H9 (cell line): ENCODE data around the gene TEC. TPM values are rescaled to one million over a fixed set of nuclear protein-coding genes. Genes with fewer than 3 reads are reported as not detected.

Experiments
- DNase-seq: peaks from one replicate; pipeline ENCODE4 v3.0.0-alpha.2; 2017
- H2AFZ ChIP-seq: one replicate; pipeline ENCODE4 v1.6.1; 2013; ENCODE audit warnings: mild to moderate bottlenecking, low read length, control low read depth, moderate library complexity
- H2AK5ac ChIP-seq: 2 replicates; pipeline ENCODE4 v1.6.1; 2013; ENCODE audit warnings: low read length, control low read depth, mixed read lengths; ENCODE audit not compliant: insufficient read length
- H2BK120ac ChIP-seq: one replicate; pipeline ENCODE4 v1.6.1; 2013; ENCODE audit warnings: low read depth, mild to moderate bottlenecking, low read length, control low read depth, inconsistent platforms; ENCODE audit not compliant: poor library complexity, severe bottlenecking
- H2BK12ac ChIP-seq: 2 replicates; pipeline ENCODE4 v1.6.1; 2013; ENCODE audit warnings: low read length, control low read depth, mixed read lengths, low read depth; ENCODE audit not compliant: insufficient read length
- H2BK15ac ChIP-seq: 2 replicates; pipeline ENCODE4 v1.6.1; 2013; ENCODE audit warnings: low read depth, low read length, control low read depth
- H2BK20ac ChIP-seq: one replicate; pipeline ENCODE4 v1.6.1; 2013; ENCODE audit warnings: low read depth, mild to moderate bottlenecking, low read length, control low read depth, inconsistent platforms; ENCODE audit not compliant: poor library complexity, severe bottlenecking
- H2BK5ac ChIP-seq: 2 replicates; pipeline ENCODE4 v1.6.1; 2013; ENCODE audit warnings: low read length, control low read depth, mixed read lengths; ENCODE audit not compliant: insufficient read length
- H3K14ac ChIP-seq: 2 replicates; pipeline ENCODE4 v1.6.1; 2013; ENCODE audit warnings: low read length, control low read depth; ENCODE audit not compliant: insufficient read depth
- H3K18ac ChIP-seq: 2 replicates; pipeline ENCODE4 v1.6.1; 2013; ENCODE audit warnings: low read depth, mild to moderate bottlenecking, mixed read lengths, low read length, control low read depth; ENCODE audit not compliant: insufficient read length
- H3K23ac ChIP-seq: 2 replicates; pipeline ENCODE4 v1.6.1; 2013; ENCODE audit warnings: low read length, control low read depth, mixed read lengths, low read depth; ENCODE audit not compliant: insufficient read length
- H3K23me2 ChIP-seq: 2 replicates; pipeline ENCODE4 v1.6.1; 2013; ENCODE audit warnings: low read depth, mild to moderate bottlenecking, mixed read lengths, low read length, control low read depth; ENCODE audit not compliant: insufficient read length, poor library complexity, severe bottlenecking
- H3K27ac ChIP-seq: 2 replicates; pipeline ENCODE4 v1.5.1; 2013; ENCODE audit warnings: low read length, control low read depth, mixed read lengths, low read depth; ENCODE audit not compliant: insufficient read length
- H3K27me3 ChIP-seq: 2 replicates; pipeline ENCODE4 v1.6.1; 2013; ENCODE audit warnings: low read length, control low read depth, inconsistent platforms; ENCODE audit not compliant: insufficient read depth
- H3K4ac ChIP-seq: 2 replicates; pipeline ENCODE4 v1.6.1; 2013; ENCODE audit warnings: low read depth, mild to moderate bottlenecking, control low read depth, inconsistent platforms, low read length, moderate library complexity
- H3K4me1 ChIP-seq: 2 replicates; pipeline ENCODE4 v1.6.1; 2013; ENCODE audit warnings: low read length, control low read depth, inconsistent platforms; ENCODE audit not compliant: insufficient read depth
- H3K4me2 ChIP-seq: 2 replicates; pipeline ENCODE4 v1.6.1; 2013; ENCODE audit warnings: low read length, control low read depth, mixed read lengths; ENCODE audit not compliant: insufficient read length, insufficient read depth
- H3K56ac ChIP-seq: 2 replicates; pipeline ENCODE4 v1.6.1; 2013; ENCODE audit warnings: low read depth, mild to moderate bottlenecking, mixed read lengths, low read length, control low read depth; ENCODE audit not compliant: insufficient read length
- H3K79me1 ChIP-seq: 2 replicates; pipeline ENCODE4 v1.6.1; 2013; ENCODE audit warnings: low read depth, mild to moderate bottlenecking, moderate library complexity, low read length, control low read depth, inconsistent platforms; ENCODE audit not compliant: insufficient read depth, poor library complexity, severe bottlenecking
- H3K79me2 ChIP-seq: 2 replicates; pipeline ENCODE4 v1.6.1; 2013; ENCODE audit warnings: low read length, control low read depth, inconsistent platforms; ENCODE audit not compliant: insufficient read depth
- H3K9ac ChIP-seq: 2 replicates; pipeline ENCODE4 v1.6.1; 2013; ENCODE audit warnings: low read length, control low read depth, mixed read lengths; ENCODE audit not compliant: insufficient read length; ENCODE audit errors: extremely low read depth
- H3K9me3 ChIP-seq: one replicate; pipeline ENCODE4 v1.6.1; 2013; ENCODE audit warnings: low read depth, low read length, inconsistent platforms; ENCODE audit not compliant: control insufficient read depth
- H3T11ph ChIP-seq: one replicate; pipeline ENCODE4 v1.6.1; 2013; ENCODE audit warnings: mild to moderate bottlenecking, low read length, control low read depth, inconsistent platforms
- H4K20me1 ChIP-seq: one replicate; pipeline ENCODE4 v1.6.1; 2013; ENCODE audit not compliant: control insufficient read depth, insufficient read length, insufficient read depth
- H4K5ac ChIP-seq: 2 replicates; pipeline ENCODE4 v1.6.1; 2013; ENCODE audit warnings: low read depth, mild to moderate bottlenecking, mixed read lengths, low read length, control low read depth; ENCODE audit not compliant: insufficient read length
- H4K8ac ChIP-seq: replicated peaks from 2 replicates; pipeline ENCODE4 v1.6.1; 2013; ENCODE audit warnings: low read length, control low read depth, mixed read lengths, low read depth; ENCODE audit not compliant: insufficient read length
- H4K91ac ChIP-seq: 2 replicates; pipeline ENCODE4 v1.6.1; 2013; ENCODE audit warnings: low read depth, mild to moderate bottlenecking, moderate library complexity, mixed read lengths, low read length, control low read depth; ENCODE audit not compliant: insufficient read length
- H3K27ac Mint-ChIP-seq, 3 experiments: 2 replicates in 2 of 3; 3 replicates in 1 of 3; pipeline ENCODE4 v1.8.0; 2020 to 2021; ENCODE audit warnings: mixed read lengths in 3 of 3, mild to moderate bottlenecking in 1 of 3, moderate library complexity in 1 of 3
- H3K27me3 Mint-ChIP-seq: 2 replicates; pipeline ENCODE4 v1.8.0; 2021; ENCODE audit warnings: low read depth, mild to moderate bottlenecking, moderate library complexity, mixed read lengths
- H3K36me3 Mint-ChIP-seq, 3 experiments: 2 replicates in 2 of 3; 3 replicates in 1 of 3; pipeline ENCODE4 v1.8.0; 2020 to 2021; ENCODE audit warnings: low read depth in 3 of 3, mixed read lengths in 3 of 3; ENCODE audit not compliant: insufficient read depth in 1 of 3
- H3K4me1 Mint-ChIP-seq, 2 experiments: 2 replicates each; pipeline ENCODE4 v1.8.0; 2020; ENCODE audit warnings: mixed read lengths in 2 of 2
- H3K4me3 Mint-ChIP-seq, 2 experiments: 2 replicates in 1 of 2; 3 replicates in 1 of 2; pipeline ENCODE4 v1.8.0; 2020 to 2021; ENCODE audit warnings: mild to moderate bottlenecking in 2 of 2, mixed read lengths in 2 of 2, moderate library complexity in 1 of 2
- H3K9me3 Mint-ChIP-seq, 2 experiments: 2 replicates in 1 of 2; 3 replicates in 1 of 2; pipeline ENCODE4 v1.8.0; 2020; ENCODE audit warnings: mild to moderate bottlenecking in 2 of 2, mixed read lengths in 2 of 2, moderate library complexity in 1 of 2
- CTCF ChIP-seq: fragments of 200-600 bp; sonication (generic); conservative IDR thresholded peaks from 3 replicates; pipeline ENCODE4 v1.8.0; 2021; ENCODE audit warnings: antibody characterized with exemption, mild to moderate bottlenecking
- WGBS: extraction: QIAGEN DNeasy Blood & Tissue Kit; methylation state at CpG from one replicate; pipeline ENCODE4 v1.1.7; 2013; ENCODE audit warnings: missing lambda C conversion rate, low lambda C conversion rate, mixed read lengths; ENCODE audit not compliant: insufficient read length; ENCODE audit errors: extremely low coverage; 5-methylcytosine and 5-hydroxymethylcytosine counted together
- total RNA-seq: library from RNA; stranded (reverse); gene quantifications from 2 replicates; pipeline ENCODE4 v1.2.1, GENCODE V29; 2021

TEC gene
- total RNA-seq, 1 experiment from 2014 or later: 1.8 TPM

- H4K8ac ChIP-seq: no peak overlapping the region
- DNase-seq: no peak
- H3K4ac ChIP-seq: no peak overlapping the region
- H3K27me3 Mint-ChIP-seq: no peaks in the 10 kb centered on the region
- H3K4me2 ChIP-seq: no peak overlapping the region
- H3K79me1 ChIP-seq: no peaks in the 10 kb centered on the region
- no CpG with 5 or more reads among the region's 2 CpGs for WGBS
- H3K23ac ChIP-seq: no peak overlapping the region
- no peak overlapping the region for H3K9ac ChIP-seq
- peaks cover 25 to 27% of the 10 kb centered on the region in 2 experiments for H3K4me1 Mint-ChIP-seq
- no peaks in the 10 kb centered on the region for H3K36me3 Mint-ChIP-seq
- no peak for TF ChIP-seq CTCF
- H2BK20ac ChIP-seq: no peak overlapping the region
- H3T11ph ChIP-seq: no peak overlapping the region
- H3K9me3 ChIP-seq: no peaks in the 10 kb centered on the region
- no peak overlapping the region for H3K18ac ChIP-seq
- H2AK5ac ChIP-seq: no peak overlapping the region
- H3K27ac ChIP-seq: no peak overlapping the region
- H3K23me2 ChIP-seq: no peaks in the 10 kb centered on the region
- no peaks in the 10 kb centered on the region for H3K27me3 ChIP-seq
- H3K4me3 Mint-ChIP-seq: no peak overlapping the region
- H2AFZ ChIP-seq: no peak overlapping the region
- no peak overlapping the region for H2BK5ac ChIP-seq
- H2BK15ac ChIP-seq: no peak overlapping the region
- peaks cover 3% of the 10 kb centered on the region; the same call in 1 of the 2 replicates for H3K4me1 ChIP-seq
- H3K79me2 ChIP-seq: no peaks in the 10 kb centered on the region
- H2BK12ac ChIP-seq: no peak overlapping the region
- no peak overlapping the region for H3K56ac ChIP-seq
- no peaks in the 10 kb centered on the region for H4K20me1 ChIP-seq
- no peak overlapping the region for H3K27ac Mint-ChIP-seq
- H4K5ac ChIP-seq: no peak overlapping the region
- no peak overlapping the region for H4K91ac ChIP-seq
- H3K9me3 Mint-ChIP-seq: no peaks in the 10 kb centered on the region
- H2BK120ac ChIP-seq: no peak overlapping the region
- H3K14ac ChIP-seq: no peak overlapping the region
These were observed 161.1 kb downstream of the TEC start for GRCh38 chr4:48108309-48109073.
